A549 (cell line): Measurements from ENCODE around the gene ADAMTSL3.

ENCODE experiments used
- BHLHE40 ChIP-seq: IDR thresholded peaks from 2 replicates; pipeline ENCODE4 v1.6.1; 2012; ENCODE audit warnings: low read depth, low read length, inconsistent platforms
- CHD2 ChIP-seq: fragments of 150-350 bp; IDR thresholded peaks from 2 replicates; pipeline ENCODE4 v1.6.1; 2014; ENCODE audit warnings: low read length; ENCODE audit not compliant: partially characterized antibody
- EP300 ChIP-seq, 2 experiments: fragments of >200 bp; sonication (Bioruptor Twin); formaldehyde crosslinking; IDR thresholded peaks; 2 replicates in 1 of 2; 3 replicates in 1 of 2; pipeline ENCODE4 v1.6.1; 2016 to 2017
- HDAC2 ChIP-seq: fragments of 200-600 bp; sonication (generic); IDR thresholded peaks from 2 replicates; pipeline ENCODE4 v1.6.1; 2016
- POLR2A ChIP-seq: IDR thresholded peaks from 2 replicates; pipeline ENCODE4 v1.6.1; 2012; ENCODE audit warnings: mild to moderate bottlenecking, low read length
- REST ChIP-seq: fragments of 200-600 bp; sonication (generic); IDR thresholded peaks from 2 replicates; pipeline ENCODE4 v1.6.1; 2016; ENCODE audit warnings: antibody characterized with exemption, mild to moderate bottlenecking, moderate library complexity
- SREBF2 ChIP-seq: fragments of 450-650 bp; IDR thresholded peaks from 2 replicates; pipeline ENCODE4 v1.6.1; 2014; ENCODE audit warnings: mild to moderate bottlenecking, moderate library complexity
- TP53 ChIP-seq: fragments of 250-450 bp; sonication (Bioruptor Pico); IDR thresholded peaks from 2 replicates; pipeline ENCODE4 v1.5.0; 2021; ENCODE audit warnings: mild to moderate bottlenecking, moderate library complexity
- TF ChIP-seq, protein P1 (sequence below): fragments of >200 bp; sonication (Bioruptor Twin); formaldehyde crosslinking; IDR thresholded peaks from 3 replicates; pipeline ENCODE4 v1.5.1; 2016
- TF ChIP-seq, protein P2 (sequence below): fragments of 450-650 bp; IDR thresholded peaks from 2 replicates; pipeline ENCODE4 v1.6.1; 2014; ENCODE audit warnings: antibody characterized with exemption

GRCh38 chr15:83651541-83651940 is 2.4 kb upstream of the ADAMTSL3 start:
- TF ChIP-seq EP300 (IDR thresholded peaks at IDR 0.05) (no peak), BHLHE40 (no peak), CHD2 (no peak), POLR2A (no peak), SREBF2 (no peak), REST (no peak), HDAC2 (no peak), TP53 (CRISPR knock-in tag) (no peak)
- TF ChIP-seq, protein P1, sequence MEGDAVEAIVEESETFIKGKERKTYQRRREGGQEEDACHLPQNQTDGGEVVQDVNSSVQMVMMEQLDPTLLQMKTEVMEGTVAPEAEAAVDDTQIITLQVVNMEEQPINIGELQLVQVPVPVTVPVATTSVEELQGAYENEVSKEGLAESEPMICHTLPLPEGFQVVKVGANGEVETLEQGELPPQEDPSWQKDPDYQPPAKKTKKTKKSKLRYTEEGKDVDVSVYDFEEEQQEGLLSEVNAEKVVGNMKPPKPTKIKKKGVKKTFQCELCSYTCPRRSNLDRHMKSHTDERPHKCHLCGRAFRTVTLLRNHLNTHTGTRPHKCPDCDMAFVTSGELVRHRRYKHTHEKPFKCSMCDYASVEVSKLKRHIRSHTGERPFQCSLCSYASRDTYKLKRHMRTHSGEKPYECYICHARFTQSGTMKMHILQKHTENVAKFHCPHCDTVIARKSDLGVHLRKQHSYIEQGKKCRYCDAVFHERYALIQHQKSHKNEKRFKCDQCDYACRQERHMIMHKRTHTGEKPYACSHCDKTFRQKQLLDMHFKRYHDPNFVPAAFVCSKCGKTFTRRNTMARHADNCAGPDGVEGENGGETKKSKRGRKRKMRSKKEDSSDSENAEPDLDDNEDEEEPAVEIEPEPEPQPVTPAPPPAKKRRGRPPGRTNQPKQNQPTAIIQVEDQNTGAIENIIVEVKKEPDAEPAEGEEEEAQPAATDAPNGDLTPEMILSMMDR, result no peak
- TF ChIP-seq, protein P2, sequence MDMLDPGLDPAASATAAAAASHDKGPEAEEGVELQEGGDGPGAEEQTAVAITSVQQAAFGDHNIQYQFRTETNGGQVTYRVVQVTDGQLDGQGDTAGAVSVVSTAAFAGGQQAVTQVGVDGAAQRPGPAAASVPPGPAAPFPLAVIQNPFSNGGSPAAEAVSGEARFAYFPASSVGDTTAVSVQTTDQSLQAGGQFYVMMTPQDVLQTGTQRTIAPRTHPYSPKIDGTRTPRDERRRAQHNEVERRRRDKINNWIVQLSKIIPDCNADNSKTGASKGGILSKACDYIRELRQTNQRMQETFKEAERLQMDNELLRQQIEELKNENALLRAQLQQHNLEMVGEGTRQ, result no peak
